T-helper 2 cell (primary cell): ENCODE results near the gene NDRG4.

Experiments
- DNase-seq, 5 experiments: peaks; one replicate each; pipeline versions ENCODE4 v3.0.0 to v3.0.0-alpha.2; 2012 to 2022

NDRG4 gene

DNA sequence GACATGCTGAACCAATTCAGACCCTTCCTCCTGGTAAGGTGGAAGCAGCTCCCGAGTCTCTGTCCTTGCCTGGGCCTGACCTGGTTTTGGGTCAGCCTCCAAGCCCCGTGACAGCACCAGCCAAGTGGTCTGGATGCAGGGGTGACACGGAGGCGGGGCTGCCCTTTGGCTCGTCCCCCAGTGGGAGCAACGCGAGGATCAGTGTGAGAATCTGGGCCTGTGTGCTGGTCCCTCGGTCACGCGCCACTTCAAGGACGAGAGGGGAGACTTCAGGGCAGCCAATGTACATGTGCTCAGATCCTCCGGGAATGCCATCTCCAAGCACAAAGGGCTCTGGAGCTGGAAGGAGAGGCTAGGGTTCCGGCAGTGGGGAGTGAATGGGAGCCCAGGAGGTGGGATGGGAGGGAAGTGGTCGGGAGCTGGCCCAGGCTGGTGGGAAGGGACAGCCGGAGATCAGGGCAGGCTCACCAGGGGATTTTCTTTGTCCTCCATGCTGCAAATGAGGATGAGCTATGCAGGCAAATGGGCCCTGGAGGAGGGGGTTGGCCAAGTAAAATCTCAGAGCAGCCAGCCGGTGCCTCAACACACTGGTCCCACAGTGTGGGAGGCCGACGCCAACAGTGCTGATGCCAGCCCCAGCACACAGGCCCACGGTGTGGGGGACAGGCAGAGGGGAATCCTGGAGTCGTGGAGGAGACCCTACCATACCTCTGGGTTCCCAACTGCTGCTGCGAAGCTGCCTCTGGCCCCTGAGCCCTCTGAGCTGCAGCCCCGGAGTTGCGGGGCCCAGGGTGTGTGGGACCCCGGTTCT lies 4.2 kb upstream of the NDRG4 start:
- DNase-seq, result no peak

DNA sequence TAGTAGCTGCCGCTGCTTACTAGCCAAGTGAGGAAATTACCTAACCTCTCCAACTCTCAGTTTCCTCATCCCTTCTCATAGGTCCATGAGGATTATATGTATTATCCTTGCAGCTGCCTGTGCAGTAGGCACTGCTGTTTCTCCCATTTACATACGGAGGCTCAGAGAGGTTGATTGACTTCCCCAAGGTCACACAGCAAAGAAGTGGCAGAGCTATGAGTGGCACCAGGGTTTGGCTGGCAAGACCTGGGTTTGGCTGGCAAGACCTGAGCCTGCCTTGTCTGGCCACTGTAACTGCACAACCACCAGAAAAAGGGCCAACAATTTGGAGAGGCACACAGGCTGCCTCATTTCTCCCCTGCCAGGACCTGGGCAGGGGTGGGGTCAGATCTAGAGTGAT lies 2.5 kb upstream of the NDRG4 start:
- no peak for DNase-seq

DNA sequence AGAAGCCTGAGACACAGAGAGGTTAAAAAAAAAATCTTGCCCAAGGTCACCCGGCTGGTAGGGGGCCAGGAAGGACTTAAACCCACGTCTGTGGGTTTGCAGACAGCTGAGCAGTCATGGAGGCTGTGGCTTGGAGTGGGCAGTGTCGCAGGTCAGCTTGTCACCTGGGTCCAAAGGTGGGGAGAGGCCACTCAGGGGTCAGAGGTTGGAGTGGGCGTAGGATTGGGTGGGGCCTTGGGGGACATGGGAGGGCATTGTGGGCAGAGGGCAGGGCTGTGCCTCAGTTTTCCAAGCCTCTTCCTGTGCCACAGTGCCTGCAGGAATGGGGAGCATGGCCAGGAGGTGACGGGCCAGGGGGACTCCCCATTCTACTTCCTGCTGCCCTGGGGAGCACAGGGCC lies 2.0 kb upstream of the NDRG4 start:
- DNase-seq, result no peak

DNA sequence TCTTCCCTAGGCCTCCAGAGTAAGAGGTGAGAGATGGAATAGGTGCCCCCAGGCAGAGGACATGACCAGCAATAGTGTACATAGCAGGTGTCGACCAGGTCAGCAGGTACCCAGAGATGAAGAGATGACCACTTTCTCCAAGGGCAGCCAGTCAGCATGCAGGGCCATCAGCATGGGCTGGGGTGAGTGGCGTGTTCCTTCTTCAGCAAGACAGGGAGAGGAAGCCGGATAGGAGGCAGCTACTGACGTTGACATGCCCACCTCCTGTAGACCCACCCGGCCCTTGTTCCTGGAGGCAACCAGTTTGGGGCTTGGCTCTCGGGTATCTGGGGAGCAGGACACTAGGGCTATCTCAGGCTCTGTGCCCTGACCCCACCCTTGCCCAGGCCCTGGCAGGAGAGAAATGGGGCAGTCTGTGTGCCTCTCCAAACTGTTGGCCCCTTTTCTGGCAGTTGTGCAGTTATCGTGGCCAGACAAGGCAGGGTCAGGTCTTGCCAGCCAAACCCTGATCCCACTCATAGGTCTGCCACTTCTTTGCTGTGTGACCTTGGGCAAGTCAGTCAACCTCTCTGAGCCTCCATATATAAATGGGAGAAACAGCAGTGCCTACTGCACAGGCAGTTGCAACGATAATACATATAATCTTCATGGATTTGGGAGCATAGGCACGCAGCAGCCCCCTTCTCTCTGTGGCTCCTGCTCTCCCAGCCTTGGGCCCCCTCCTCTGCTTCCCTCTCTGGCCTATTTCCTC lies 1.4 kb upstream of the NDRG4 start:
- no peak for DNase-seq

DNA sequence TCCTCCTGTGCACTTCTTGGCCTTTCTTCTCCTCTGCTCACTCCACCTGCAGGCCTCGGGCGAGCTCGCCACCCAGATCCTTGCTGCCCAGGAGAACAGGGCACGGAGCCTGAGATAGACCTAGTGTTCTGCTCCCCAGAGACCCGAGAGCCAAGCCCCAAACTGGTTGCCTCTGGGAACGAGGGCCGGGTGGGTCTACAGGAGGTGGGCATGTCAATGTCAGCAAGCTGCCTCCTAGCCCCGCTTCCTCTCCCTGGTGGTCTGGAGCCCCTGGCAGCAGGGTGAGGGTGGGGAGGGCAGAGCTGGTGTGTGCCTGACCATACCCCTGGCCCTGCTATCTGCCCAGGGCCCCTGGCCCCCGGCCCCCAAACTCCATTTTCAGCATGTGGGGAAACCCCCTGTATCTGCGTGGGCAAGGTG lies 841 bp upstream of the NDRG4 start:
- no peak for DNase-seq

DNA sequence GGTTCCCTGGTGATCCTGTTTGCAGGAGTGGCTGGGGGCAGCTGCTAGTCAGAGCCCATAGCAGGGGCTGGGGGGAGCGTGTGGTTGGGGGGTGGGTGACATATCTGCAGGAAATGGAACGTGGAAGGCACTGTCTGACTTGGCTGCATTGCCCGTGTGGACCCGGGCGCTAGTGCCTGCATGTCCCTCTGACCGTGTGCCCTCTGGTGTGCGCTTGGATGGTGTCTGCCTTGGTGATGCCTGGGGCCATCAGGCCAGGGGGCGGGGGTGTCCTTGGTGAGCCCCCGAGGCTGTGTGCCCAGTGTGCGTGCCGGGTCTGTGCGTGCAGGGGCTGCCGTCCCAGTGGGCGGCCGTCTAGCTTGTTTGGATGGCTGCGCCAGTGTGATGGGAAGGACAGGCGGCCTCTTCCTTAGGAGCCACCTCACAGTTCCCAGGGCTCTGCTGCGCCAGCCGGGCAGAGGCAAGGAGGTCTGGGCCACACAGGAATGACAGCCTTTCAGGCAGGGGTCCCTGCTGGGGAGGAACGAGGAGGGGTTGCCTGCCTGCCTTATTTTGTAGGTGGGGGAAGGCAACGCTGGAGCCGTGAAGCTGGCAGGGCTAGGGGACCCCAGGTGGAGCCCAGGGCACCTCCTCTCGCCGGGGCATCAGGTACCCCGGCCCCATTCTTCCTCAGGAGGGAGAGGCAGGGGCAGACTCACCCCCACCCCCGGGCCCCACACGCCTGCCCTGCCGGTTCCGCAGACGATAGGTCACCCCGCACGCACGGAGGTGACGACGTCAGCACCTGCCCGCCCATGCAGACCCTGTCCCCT lies 693 bp downstream of the NDRG4 start:
- no peak for DNase-seq

DNA sequence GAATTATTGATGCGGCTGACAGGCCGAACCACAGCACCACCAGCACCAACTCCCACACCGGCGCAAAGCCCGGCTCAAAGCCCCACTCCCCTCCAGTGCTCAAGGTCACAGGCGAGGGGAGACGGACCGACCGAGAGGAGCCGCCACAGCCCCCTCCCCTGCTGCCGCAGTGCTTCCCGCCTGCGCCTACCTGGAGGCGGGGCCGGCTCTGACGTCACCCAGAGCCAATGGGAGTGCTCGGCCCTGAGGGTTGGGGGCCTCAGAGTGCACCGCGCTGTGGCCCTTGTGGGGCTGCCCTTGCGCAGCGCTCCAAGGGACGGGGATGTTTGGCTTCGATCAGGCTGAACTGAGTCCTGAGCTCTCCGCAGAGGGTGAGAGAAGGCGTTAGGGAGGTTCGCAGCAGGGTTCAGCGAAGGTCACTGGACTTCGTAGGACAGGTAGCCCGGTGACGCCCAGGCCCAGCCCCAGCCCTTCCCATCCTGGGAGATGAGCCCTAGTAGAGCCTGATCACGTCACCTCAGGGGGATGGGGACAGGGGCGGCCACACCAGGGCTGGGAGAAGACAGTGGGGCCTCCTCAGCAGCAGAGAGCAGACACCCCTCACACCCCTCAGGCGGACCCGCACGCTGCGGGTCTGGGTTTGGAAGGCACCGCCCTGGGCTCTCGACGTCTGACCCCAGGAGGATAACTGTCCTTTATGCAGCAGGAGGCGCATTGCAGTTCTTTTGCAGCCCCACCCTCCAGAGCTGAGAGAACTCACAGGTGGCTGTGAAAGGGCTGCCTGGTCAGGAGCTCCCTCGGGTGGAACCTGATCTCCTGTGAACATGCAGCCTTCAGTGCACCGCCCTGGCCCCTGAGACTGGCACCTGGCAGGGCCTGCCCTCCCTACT lies 1.5 kb downstream of the NDRG4 start:
- DNase-seq, result peak in 2 of 5 experiments; percentile 21 to 40

DNA sequence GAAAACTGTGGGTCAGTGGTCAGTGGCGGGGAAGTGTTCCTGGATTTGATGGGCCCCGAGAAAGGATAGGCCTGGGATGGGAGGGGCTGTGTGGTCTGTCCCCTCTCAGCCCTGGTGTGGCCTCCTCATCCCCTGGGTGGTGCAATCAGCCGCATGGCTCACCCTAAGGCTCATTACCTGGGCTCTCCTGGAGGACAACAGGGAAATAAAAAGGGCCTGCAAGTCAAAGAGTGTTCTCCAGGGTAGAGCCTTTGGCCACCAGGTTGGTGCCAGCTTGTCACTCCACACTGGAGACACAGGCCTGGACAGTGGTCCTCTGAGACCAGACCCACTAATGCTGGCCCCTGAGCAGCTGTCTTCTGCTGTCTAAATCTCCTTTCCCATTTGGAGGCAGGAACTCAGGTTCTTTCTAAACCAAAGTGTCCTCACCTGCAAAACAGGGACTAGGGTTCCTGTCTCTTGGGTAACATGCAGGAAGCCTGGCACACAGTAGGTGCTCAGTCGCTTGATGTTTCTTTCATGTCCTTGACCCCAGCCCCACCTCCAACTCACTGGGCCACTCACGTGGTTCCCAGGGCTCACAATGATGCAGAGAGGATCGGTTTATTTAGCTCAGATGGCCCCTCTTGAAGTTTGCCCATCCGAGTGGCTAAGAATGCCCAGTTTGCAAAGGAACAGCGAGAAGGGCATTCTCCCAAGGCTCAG lies 2.4 kb downstream of the NDRG4 start:
- DNase-seq, result no peak

DNA sequence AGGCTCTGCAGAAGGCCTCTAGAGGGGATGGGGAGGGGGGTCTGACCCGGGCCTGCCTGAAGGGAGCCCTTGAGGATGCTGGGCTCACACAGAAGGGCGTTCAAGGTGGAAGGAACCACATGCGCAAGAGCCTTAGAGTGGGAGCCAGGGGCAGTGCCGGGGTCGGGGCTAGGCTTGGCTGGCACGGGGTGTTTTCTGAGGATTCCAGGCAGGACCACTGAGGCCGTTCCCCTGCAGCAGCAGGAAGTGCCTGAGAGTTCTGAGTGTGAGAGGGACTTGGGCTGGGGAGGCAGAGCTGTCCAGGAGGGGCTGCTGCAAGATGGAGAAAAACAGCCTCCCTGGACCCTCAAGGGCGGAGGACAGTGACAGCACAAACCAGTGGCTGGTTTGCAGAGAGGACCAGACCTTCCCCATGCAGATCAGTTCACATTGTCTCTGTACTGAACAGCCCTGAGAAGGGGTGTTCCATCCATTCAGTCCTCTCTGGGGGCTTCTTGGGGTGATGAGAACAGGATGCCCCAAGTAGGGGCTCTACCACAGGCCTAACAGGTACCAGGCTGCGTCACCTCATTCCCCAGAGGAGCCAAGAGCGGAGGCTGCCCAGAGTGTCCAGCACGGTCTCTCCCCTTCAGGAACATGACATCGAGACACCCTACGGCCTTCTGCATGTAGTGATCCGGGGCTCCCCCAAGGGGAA lies 3.4 kb downstream of the NDRG4 start:
- DNase-seq, result no peak

DNA sequence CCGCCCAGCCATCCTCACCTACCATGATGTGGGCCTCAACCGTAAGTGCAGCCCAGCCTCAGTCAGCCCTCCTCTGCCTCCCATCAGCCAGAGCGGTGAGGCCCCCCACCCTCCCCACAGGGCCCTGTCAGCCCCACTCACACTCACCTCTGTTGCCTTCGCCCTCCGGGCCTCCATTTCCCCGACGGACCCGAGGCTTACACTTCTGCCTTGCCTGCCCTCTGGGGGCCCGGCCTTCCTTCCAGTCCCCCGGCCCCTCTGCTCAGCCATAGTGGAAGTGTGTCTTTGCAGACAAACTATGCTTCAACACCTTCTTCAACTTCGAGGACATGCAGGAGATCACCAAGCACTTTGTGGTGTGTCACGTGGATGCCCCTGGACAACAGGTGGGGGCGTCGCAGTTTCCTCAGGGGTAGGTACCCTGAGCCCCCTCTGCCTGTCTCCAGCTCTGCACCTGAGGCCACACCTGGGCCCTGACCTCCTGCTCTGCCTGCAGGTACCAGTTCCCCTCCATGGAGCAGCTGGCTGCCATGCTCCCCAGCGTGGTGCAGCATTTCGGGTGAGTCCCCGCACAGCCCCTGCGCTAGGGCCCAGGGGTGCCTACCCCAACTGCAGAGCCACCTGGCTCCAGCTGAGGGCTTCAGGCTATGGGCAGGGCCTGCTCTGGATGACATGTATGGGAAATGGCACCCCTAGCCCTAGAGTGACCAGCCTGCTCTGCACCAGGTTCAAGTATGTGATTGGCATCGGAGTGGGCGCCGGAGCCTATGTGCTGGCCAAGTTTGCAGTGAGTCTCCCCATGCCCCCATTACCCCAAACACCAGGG lies 4.1 kb downstream of the NDRG4 start:
- DNase-seq, result no peak

DNA sequence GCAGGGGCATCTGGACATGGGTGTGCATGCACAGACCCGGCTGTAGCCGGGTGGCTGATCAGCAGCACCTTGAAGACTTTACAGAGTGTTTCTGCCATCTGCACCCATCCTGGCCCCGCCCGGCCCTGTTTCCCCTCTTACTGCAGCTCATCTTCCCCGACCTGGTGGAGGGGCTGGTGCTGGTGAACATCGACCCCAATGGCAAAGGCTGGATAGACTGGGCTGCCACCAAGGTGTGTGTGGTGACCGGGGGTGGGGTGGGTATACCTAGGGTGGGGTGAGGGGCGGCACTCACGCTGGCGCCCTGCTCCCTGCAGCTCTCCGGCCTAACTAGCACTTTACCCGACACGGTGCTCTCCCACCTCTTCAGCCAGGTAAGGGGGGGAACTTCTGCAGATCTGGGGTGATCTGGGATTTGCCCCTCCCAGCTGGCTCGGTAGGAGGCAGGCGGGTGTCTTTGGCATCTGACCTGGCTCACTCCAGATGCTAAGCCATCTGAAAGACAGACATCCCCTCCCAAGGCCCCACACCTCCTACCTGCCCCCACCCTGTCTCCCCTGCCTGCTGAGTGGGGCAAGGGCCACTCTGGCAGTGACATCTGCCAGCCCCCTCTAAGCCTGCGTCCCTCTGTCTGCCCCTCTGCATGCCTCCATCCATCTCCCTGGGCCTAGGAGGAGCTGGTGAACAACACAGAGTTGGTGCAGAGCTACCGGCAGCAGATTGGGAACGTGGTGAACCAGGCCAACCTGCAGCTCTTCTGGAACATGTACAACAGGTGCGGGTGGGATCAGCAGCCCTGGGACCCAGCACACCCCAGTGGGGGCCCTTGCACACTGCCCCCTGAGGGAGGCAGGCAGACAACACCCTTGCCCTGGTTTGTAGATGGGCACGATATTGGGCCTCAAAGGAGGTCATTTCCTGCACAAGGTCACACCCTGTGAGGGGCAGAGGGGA lies 6.6 kb downstream of the NDRG4 start:
- no peak for DNase-seq

DNA sequence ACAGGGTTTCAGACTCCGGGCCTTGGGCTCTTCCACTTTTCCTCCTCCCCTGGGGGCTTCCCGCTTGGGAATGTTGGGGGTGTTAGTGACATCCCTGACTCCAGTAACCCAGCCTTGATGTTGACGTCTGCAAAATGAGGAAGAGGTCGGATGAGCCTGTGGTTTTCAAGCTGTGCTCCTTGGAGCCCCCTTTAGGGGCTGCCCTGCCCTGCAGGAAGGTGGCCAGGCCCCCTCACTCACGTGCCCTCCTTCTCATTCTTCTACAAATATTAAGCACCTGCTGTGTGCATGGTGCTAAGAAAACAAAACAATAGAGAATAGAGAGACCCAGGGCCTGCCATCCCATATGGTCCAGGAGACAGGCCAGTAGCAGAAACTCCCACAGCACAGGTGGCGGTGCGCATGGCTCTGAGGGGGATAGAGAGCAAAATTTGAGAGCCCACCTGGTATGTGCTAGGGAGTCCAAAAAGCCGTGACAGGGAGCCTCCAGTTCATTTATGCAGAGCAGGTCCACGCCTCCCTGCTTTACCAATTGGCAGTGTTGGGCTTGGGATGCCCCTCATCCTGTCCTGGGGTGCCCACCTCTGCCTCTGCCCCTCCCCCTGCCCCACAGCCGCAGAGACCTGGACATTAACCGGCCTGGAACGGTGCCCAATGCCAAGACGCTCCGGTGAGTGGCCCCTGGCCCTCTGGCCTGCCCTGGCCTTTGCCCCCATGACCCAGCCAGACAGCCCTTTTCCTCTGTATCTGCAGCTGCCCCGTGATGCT lies 7.4 kb downstream of the NDRG4 start:
- no peak for DNase-seq

DNA sequence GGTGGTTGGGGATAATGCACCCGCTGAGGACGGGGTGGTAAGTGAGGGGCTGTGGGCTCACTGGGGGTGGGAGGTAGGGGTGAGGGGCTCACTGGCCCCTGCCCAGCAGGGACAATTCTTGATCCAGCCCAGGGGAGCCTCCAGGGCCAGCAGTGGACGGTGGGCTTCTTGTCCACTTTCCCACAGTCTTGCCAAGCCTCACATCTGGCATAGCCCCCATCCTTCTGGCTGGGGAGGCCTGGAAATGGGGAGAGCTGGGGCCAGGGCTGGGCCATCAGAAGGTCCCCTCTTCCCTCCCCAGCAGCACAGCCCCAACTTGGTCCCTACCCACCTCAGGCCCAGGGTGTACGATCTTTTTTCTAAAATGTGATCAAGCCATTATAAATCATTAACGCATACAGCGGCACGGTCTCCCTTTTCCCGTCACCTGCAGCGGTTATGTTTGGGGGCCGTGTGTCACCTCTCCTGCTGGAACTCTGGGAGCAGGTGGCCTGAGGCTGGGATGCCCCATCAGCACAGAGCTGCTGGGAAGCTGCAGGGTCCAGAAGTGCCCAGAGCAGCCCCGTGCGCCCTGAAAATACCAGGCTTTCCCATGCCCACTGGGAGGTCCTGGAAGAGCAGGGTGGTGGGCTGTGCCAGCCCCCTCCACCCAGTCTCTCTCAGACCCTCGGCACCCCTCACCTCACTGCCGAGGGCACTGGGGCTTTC lies 8.2 kb downstream of the NDRG4 start:
- no peak for DNase-seq

DNA sequence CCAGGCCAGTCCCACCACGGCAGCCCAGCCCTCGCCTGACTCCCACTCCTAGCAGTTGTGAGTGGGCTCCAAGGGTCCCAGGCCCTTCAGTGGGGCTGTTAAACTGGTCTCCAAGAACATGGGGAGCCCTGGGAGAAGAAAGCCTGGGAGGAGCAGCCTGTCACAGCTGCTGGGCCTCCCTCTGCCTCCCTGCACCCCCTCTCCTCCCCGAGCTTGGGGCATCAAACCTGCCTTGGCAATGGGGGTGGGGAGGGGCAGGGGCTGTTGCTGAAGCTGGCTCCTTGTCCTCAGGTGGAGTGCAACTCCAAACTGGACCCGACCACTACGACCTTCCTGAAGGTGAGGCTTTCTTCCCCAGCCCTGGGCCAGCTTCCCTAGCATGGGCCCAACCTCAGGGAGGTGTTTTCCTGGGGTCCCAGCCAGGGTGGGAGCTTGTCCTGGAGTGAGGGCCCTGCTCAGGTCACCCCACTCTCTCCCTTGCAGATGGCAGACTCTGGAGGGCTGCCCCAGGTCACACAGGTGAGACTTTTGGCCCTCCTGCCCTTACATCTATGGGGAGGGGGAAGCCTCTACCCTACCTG lies 8.8 kb downstream of the NDRG4 start:
- no peak for DNase-seq

DNA sequence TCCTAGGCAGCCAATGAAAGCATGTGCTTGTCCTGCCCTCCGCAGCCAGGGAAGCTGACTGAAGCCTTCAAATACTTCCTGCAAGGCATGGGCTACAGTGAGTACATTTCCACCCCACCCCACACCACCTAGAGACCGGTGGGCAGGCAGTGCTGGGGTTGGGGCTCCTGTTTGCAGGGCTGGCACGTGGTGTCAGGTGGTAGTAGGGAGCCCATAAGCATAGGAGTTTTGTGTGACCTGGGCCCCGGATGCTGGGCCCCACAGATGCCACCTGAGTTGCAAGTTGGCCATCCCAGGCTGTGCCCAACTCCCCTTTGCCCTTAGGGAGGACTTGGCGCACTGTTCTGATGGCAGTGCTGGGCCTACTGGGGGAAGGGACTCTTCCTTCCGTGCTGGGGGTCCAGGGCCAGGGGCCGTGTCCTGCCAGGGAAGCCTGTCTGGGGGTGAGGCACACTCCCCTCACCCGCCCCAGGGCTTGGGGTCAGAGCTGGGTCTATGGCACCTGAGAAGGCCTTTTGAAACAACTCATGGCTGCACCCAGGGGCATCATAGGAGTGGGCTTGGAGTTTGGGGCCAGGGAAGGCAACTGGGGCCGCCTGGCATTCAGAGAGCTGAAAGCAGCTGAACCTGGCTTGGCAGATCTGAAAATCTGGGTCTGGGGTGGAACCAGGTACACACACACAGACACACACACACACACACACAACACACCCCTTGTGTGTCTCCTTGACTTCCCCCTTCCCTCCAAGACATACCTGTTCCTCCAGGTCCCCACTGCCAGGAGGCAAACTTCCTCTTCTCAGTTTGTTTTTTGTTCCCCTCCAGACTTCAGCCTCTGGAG lies 9.5 kb downstream of the NDRG4 start:
- no peak for DNase-seq
